Adipocyte (in vitro differentiated cells): ENCODE results near the gene INSL3.

ENCODE experiments used
- DNase-seq: peaks from one replicate; pipeline ENCODE4 v3.0.0-alpha.2; 2015; ENCODE audit warnings: low read depth
- H3K27me3 ChIP-seq: replicated peaks from 2 replicates; pipeline ENCODE4 v1.7.0; 2013; ENCODE audit warnings: mild to moderate bottlenecking, low read length, moderate library complexity; ENCODE audit not compliant: control insufficient read depth, insufficient read depth
- H3K36me3 ChIP-seq: 2 replicates; pipeline ENCODE4 v1.7.0; 2013; ENCODE audit warnings: low read length, mild to moderate bottlenecking, moderate library complexity; ENCODE audit not compliant: control insufficient read depth, insufficient read depth, severe bottlenecking
- H3K4me1 ChIP-seq: 2 replicates; pipeline ENCODE4 v1.7.0; 2013; ENCODE audit warnings: mild to moderate bottlenecking, low read length, moderate library complexity; ENCODE audit not compliant: control insufficient read depth, insufficient read depth
- H3K4me3 ChIP-seq: 2 replicates; pipeline ENCODE4 v1.7.0; 2013; ENCODE audit warnings: mild to moderate bottlenecking, low read length, moderate library complexity
- H3K9ac ChIP-seq: 2 replicates; pipeline ENCODE4 v1.7.0; 2013; ENCODE audit warnings: mild to moderate bottlenecking, low read length, moderate library complexity
- H3K9me3 ChIP-seq: 2 replicates; pipeline ENCODE4 v1.7.0; 2013; ENCODE audit warnings: mild to moderate bottlenecking, low read length, moderate library complexity; ENCODE audit not compliant: control insufficient read depth

Gene INSL3

GRCh38 chr19:17860331-17860992 lies 39.1 kb upstream of the INSL3 start:
- H3K27me3 ChIP-seq = no peaks in the 10 kb centered on the region
- peak; percentile 44 for DNase-seq
- no peaks in the 10 kb centered on the region for H3K9me3 ChIP-seq
- peak overlapping the region; percentile 99 for H3K9ac ChIP-seq
- H3K4me1 ChIP-seq = peaks cover 17% of the 10 kb centered on the region
- H3K4me3 ChIP-seq = peak overlapping the region; percentile 95
- peaks cover 42% of the 10 kb centered on the region for H3K36me3 ChIP-seq

DNA sequence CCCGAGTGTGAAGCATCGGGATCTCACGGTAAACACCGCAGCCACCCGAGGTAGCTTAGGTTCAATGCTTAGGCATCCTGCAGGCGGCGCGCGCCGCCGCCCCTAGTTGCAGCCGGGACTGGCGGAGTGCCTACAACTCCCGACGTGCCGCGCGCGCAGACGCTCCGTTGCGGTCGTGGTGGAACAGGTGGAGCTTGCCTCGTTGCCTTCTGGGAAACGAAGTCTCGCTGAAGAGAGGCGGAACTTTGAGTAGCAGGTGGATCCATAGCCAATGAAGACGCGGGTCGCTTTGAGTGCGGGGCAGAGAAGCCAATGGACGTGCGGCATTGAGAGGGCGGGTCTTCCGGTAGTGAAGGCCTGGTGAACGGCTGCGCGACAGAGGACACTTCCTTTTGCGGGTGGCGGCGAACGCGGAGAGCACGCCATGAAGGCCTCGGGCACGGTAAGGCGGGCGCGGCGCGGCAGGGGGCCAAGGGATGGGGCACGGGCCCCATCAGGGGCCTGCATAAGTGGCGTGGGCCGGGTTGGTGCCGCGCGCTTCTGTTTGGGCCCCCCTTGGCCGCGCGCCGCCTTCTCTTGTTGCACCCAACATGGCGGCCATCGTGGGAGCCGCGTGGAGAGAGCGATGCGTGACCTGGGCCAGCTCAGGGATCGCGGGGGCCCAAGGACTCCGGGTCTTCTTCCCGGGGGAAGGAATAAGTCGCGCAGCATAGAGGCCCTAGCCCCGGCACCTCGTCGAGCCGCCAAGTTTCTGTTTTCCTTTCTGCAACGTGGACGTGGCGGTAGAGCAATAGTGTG lies 38.4 kb upstream of the INSL3 start, which contains the start of gene RPL18A:
TSS of gene RPL18A (plus strand) at position 378 of the 798 bp plus-strand sequence. CDS start at position 425, 47 bp downstream.
- Histone ChIP-seq H3K27me3 (no peaks in the 10 kb centered on the region), H3K4me3 (peak within 1 kb of the TSS; percentile 95), H3K9ac (peak within 1 kb of the TSS; percentile 99), H3K36me3 (peaks cover 35% of the 10 kb centered on the region), H3K4me1 (peaks cover 17% of the 10 kb centered on the region), H3K9me3 (no peaks in the 10 kb centered on the region)
- DNase-seq = peak; percentile 100

GRCh38 chr19:17855280-17856152 lies 34.2 kb upstream of the INSL3 start:
- Histone ChIP-seq H3K36me3 (no peaks in the 10 kb centered on the region), H3K9ac (no peak overlapping the region), H3K4me1 (peaks cover 1% of the 10 kb centered on the region), H3K4me3 (no peak overlapping the region), H3K9me3 (no peaks in the 10 kb centered on the region), H3K27me3 (no peaks in the 10 kb centered on the region)
- peak; percentile 89 for DNase-seq

DNA sequence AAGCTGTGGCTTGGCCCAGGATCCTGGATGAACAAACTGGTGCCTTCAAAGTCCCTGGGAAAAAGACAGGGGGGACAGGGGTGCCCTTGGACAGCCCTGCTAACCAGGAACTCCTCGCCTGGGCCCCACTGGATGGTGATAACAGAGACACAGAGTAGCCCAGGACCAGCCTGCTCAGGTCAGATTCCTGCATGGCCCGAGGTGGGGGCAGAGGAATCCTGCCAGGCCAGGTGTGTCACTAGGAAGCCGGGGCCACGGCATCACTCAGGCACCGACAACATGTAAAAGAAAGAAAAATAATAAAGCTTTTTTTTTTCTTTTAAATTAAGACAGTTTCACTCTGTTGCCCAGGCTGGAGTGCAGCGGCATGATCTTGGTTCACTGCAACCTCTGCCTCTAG lies 32.7 kb upstream of the INSL3 start:
- DNase-seq = no peak
- Histone ChIP-seq H3K4me1 (peaks cover 4% of the 10 kb centered on the region), H3K36me3 (no peaks in the 10 kb centered on the region), H3K4me3 (no peak overlapping the region), H3K27me3 (no peaks in the 10 kb centered on the region), H3K9me3 (no peaks in the 10 kb centered on the region), H3K9ac (no peak overlapping the region)

- DNase-seq = no peak
- Histone ChIP-seq H3K9ac (no peak overlapping the region), H3K4me1 (peaks cover 8% of the 10 kb centered on the region), H3K9me3 (no peaks in the 10 kb centered on the region), H3K36me3 (no peaks in the 10 kb centered on the region), H3K4me3 (no peak overlapping the region), H3K27me3 (no peaks in the 10 kb centered on the region)
Measured at GRCh38 chr19:17848595-17849292, 27.4 kb upstream of the INSL3 start.

DNA sequence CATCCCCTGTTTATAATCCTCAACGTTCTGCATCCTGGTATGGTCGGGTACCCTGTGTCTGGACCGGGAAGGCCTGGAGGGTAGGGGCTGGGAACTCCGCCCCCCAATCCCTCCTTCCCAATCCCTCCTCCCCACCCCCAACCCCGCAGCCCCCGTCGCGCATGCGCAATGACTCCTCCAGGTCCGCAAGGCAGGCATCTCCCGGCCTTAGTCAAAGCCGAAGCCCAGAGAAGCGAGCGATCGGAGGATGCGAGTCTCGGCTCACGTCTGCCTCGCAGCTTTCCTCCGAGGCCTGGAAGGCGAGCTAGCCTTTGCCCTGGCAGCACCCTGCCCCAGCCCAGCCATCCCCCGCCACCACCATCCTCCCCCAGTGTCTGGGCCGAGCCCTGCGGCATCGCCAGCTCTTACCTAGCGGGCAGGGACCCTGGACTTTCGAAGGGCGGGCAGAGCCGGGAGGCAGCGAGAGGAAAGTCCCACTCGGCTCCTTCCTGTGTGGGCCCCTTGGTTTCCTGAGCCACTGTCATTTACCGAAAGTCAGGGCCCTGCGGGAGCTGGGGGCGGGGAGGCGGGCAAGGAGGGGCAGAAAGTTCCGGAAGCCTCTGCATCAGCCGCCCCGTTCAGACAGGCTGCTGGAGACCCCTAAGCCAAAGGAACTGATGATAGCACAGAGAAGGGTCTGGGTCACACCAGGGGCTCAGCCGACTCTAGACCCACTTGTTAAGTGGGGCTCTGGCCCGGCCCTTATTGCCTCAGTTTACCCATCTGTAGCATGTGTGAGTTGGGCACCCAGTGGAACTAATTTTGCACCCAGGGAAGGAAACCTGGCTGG lies 26.4 kb upstream of the INSL3 start, which contains the start of gene JAK3:
TSS of gene JAK3 (minus strand) at position 445 of the 829 bp plus-strand sequence. CDS start 3,565 bp downstream, outside the sequence.
- Histone ChIP-seq H3K36me3 (no peaks in the 10 kb centered on the region), H3K9ac (peak within 1 kb of the TSS; percentile 68), H3K4me1 (peaks cover 8% of the 10 kb centered on the region), H3K4me3 (peak within 1 kb of the TSS; percentile 61), H3K27me3 (no peaks in the 10 kb centered on the region), H3K9me3 (no peaks in the 10 kb centered on the region)
- peak; percentile 89 for DNase-seq

DNA sequence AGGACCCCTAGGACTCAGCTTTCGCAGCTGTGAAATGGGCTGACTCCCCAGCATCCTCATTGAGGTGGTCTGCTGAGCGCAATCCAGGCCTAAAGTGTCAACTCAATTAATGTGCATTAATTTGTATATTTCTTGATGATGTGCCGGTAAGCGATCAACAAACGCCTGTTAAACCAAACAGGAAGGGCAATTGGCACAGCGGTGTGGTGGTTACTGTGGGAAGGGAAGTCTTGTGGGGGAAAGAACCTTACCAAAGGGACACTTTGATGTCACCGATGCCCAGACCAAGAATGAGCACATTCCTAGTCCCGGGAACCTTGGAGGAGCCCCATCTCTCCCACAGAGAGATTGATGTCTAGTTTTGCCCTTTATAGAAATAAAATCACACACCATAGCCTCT lies 24.8 kb upstream of the INSL3 start:
- H3K27me3 ChIP-seq = peaks cover 3% of the 10 kb centered on the region
- H3K9ac ChIP-seq = no peak overlapping the region
- DNase-seq = no peak
- no peaks in the 10 kb centered on the region for H3K9me3 ChIP-seq
- no peaks in the 10 kb centered on the region for H3K36me3 ChIP-seq
- no peak overlapping the region for H3K4me3 ChIP-seq
- peaks cover 15% of the 10 kb centered on the region for H3K4me1 ChIP-seq

GRCh38 chr19:17843908-17844490 lies 22.7 kb upstream of the INSL3 start:
- peaks cover 7% of the 10 kb centered on the region for H3K27me3 ChIP-seq
- no peak for DNase-seq
- no peak overlapping the region for H3K9ac ChIP-seq
- H3K9me3 ChIP-seq = no peaks in the 10 kb centered on the region
- H3K4me1 ChIP-seq = peaks cover 10% of the 10 kb centered on the region
- H3K4me3 ChIP-seq = no peak overlapping the region
- H3K36me3 ChIP-seq = no peaks in the 10 kb centered on the region

DNA sequence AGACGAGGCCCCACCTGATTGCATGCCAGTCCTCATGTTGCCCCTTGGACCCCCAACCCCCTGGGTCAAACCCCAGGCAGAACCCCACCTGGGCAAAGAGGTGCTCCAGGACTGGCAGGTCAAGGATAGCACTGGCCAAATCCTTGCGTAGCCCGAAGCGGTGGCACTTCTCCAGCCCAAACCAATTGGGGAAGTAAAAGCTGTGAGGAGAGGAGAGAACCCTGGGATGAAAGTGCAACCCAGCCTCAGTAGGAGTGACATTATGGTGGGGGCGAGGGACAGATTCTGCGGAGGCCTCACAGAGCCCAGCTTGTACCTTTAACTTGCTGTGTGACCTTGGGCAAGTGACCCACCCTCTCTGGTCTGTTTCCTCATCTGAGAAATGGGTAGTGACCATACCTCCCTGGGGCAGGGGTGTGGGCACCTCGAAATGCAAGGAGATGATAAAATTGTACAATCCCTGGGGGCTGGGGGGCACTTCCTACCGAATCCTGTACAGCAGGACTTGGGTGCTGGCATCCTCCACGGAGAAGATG lies 22.0 kb upstream of the INSL3 start:
- peaks cover 7% of the 10 kb centered on the region for H3K27me3 ChIP-seq

More for the DNA sequence above, 22.0 kb upstream of the INSL3 start:
- H3K9me3 ChIP-seq = no peaks in the 10 kb centered on the region
- peaks cover 10% of the 10 kb centered on the region for H3K4me1 ChIP-seq
- no peak for DNase-seq
- no peak overlapping the region for H3K4me3 ChIP-seq
- no peak overlapping the region for H3K9ac ChIP-seq
- no peaks in the 10 kb centered on the region for H3K36me3 ChIP-seq
